Inflammatory macrophage (primary cell): Measurements from ENCODE around the gene RFESD.

ENCODE experiments used
- DNase-seq, 2 donors: peaks; one replicate each; pipeline ENCODE4 v3.0.0-alpha.2; 2020 to 2022
- total RNA-seq, 18 experiments: gene quantifications; one replicate each; lab custom pipeline; 2026; ENCODE audit warnings: mixed read lengths in 6 of 18, inconsistent platforms in 2 of 18; lab: John Stamatoyannopoulos, UW

RFESD gene
- 0.63 to 3.4 (median 1.7) reads per million in 18 experiments for total RNA-seq

DNA sequence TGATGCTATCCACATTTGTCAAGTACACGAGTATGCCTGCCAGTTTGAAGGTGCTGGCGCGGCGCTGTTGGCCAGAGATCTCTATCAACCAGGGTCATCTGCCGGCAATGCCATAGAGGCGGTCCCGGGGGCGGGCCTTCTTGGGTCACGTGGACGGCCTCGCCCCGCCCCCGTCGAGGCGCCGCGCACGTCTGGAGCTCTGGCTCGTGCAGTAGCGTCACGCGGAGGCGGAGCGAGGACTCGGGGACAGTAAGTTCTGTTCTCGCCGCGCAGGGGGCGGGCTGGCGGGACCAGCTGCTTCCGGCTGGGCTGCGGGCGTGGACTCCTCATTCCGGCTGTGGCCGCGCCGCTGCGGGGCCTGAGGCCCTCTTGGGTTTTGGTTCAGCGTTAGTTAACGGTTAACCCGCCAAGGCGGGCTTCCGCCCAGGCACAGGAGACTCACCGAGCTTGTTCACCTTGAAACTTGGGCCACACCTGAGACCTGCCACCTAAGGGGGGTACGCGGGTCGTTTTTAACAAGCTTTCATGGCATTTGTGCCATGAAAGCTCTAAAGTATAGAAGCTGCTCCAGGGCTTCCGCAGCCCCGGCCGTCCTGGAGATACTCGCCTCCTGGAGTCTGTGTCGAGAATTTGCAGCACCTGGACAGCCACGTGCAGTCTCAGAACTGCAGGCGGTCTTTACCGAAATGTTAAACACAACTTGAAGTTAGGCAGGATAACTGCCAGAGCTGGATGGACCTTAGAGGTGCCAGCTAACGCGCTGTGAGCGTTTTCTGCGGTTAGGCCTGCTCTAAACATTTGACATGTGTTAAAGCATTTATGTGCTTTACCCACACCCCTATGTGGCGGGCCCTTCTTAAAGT, at the start of gene RFESD:
TSS of gene RFESD (plus strand) at position 209 of the 863 bp plus-strand sequence. CDS start 5,495 bp downstream, outside the sequence.
- peak; percentile 98 to 99 for DNase-seq

GRCh38 chr5:95599252-95599651, 47.3 kb upstream of the RFESD start:
- no peak for DNase-seq

DNA sequence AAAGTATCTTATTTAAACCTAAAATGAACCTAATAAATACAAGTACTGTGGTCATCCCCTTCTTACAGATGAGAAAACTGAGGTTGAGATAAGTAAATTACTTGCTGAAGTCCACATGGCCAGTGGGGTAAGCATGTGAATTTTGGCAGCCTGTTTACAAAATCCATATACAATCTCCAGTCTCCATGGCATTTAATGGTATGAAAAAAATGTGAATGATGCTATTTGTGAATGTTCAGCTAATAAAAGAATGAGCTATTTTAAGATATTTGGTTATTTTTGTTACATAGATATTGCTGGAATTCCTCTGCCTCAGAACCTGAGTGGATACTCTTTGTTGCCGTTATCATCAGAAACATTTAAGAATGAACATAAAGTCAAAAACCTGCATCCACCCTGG, 46.0 kb upstream of the RFESD start:
- no peak for DNase-seq

- DNase-seq, result no peak
These were observed 40.8 kb upstream of the RFESD start for GRCh38 chr5:95605786-95606185.

DNA sequence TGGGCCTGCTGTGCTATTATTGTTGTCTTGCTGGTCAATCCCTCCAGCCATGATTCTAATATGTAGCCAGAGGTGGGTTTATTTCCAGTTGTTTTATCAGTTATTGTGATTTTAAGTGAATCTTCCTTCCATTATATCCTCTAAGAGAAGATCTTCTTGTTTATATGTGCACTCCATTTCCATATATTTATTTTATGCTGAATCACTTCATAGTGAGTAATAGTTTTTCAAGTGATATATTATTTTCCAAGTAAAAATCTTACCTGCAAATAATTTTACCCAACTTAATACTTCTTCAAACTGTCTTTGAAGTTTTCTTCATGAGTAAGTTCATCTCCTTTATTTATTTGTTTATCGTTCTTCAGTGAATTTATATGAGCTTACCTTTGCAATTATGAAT, 40.2 kb upstream of the RFESD start:
- no peak for DNase-seq

DNA sequence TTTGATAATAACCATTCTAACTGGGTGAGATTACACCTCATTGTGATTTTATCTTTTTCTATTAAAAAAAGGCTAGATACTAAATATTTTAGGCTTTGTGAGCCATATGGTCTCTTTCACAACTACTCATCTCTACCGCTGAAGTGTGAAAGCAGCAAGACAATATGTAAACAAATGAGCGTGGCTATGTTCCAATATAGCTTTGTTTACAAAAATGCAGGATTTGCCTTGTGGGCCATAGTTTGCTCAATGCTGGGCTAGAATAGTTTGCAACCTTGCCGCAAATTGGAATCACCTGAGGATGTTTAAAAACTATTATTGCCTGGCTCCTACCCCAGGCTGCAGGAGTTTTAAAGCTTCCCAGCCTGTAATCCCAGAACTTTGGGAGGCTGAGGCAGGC, 36.9 kb upstream of the RFESD start:
- no peak for DNase-seq

GRCh38 chr5:95610546-95610945, 36.0 kb upstream of the RFESD start:
- no peak for DNase-seq

- no peak for DNase-seq
These were observed 35.2 kb upstream of the RFESD start for GRCh38 chr5:95611396-95611795.

GRCh38 chr5:95613514-95613913, 33.1 kb upstream of the RFESD start:
- DNase-seq, result no peak

- DNase-seq, result no peak
These were observed 31.5 kb upstream of the RFESD start for GRCh38 chr5:95615164-95615467.

DNA sequence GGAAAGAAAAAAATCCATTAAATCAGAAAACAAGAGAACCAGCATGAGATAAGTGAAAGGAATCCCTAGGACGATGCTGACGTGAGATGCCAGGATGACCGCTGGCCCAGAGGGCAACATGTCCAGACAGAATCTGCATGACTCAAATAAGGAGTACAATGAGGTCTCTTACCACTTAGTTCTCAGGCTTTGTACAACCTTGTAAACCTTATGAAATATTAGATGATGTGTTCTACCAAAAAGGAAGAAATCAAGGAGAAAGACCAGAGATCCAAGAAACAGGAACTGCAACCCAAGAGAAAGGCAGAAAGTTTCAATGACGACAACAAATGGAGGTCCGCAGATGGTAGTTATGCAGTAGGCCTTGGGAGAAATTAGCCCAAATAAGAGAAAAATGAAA, 29.5 kb upstream of the RFESD start:
- no peak for DNase-seq

DNA sequence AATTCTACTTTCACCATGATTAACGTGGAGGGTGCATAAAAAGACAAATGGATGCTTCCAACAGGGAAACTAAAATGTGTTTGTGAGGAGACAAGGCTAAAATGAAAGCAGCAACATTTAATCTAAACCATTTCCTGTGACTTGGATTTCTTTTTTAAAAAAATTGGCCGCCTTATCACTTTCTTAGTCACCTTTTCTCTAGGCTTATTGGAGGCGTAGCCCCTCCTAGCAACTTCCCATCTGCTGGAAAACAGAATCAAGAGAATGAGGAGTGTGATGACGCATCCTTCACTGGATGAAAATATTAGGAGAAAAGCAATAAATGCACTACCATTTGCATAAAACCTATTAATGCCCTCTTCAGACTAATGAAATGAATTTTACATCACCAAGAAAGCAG, 27.5 kb upstream of the RFESD start:
- DNase-seq, result no peak

GRCh38 chr5:95619514-95620029, 27.0 kb upstream of the RFESD start:
- DNase-seq, result no peak

GRCh38 chr5:95620030-95620869, 26.3 kb upstream of the RFESD start, which contains the start of gene GPR150:
Gene GPR150 (plus strand): TSS chr5:95620087. CDS start chr5:95620276, 189 bp downstream.
- peak; percentile 62 to 79 for DNase-seq

DNA sequence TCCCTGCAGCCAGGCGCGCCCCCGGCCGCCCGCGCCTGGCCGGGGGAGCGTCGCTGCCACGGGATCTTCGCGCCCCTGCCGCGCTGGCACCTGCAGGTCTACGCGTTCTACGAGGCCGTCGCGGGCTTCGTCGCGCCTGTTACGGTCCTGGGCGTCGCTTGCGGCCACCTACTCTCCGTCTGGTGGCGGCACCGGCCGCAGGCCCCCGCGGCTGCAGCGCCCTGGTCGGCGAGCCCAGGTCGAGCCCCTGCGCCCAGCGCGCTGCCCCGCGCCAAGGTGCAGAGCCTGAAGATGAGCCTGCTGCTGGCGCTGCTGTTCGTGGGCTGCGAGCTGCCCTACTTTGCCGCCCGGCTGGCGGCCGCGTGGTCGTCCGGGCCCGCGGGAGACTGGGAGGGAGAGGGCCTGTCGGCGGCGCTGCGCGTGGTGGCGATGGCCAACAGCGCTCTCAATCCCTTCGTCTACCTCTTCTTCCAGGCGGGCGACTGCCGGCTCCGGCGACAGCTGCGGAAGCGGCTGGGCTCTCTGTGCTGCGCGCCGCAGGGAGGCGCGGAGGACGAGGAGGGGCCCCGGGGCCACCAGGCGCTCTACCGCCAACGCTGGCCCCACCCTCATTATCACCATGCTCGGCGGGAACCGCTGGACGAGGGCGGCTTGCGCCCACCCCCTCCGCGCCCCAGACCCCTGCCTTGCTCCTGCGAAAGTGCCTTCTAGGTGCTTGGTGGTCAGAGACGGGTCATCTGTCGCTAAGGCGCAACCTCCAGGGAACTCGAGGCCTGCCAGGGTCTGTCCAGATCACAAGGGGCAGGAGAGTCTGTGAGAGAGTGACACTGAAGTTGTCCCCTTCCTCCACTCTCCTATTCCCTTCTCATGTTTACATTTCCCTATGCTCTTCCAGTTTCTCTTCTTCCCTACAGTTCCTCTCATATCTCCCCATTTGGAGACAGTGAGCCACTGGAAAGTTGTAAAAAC, 25.4 kb upstream of the RFESD start:
- DNase-seq, result peak in 1 of 2 donors; percentile 34

- DNase-seq, result no peak
These were observed 24.5 kb upstream of the RFESD start for GRCh38 chr5:95621839-95622629.

GRCh38 chr5:95623706-95624105, 22.9 kb upstream of the RFESD start:
- no peak for DNase-seq

DNA sequence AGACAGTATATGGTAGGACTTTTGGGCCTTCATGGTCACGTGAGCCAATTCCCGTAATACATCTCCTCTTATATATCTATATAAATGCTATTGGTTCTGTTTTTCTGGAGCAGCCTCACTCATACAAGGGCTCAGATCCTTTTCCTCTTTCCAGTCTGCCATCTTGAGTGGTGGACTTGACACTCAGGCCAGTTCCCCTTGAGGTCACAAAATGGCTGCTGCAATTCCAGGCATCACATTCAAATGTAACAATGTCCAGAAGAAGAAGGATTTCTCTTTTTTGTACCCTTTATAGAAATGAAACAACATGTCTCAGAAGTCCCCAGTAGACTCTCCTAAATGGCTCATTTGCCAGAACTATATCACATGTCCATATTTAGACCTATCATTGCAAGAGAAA, 22.2 kb upstream of the RFESD start:
- no peak for DNase-seq

DNA sequence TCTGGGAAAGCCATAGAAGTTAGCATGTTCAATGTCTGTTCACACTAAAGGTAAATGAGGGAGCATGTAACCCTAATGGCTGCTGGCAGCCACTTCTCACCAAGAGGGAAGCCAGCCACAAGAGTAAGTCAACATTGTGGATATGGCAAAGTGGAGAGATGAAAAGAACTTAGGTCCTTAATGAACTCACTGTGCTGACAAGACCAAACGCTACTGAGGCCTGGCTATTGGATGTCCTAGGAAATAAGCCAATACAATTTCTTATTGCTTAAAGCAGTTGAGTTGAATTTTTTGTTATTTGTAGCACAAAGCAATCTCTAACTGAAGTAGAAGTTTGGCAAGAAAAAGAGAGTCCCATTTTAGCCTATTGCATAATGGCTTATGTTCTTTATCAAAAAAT, 19.9 kb upstream of the RFESD start:
- DNase-seq, result no peak

GRCh38 chr5:95627971-95628810, 18.4 kb upstream of the RFESD start:
- DNase-seq, result no peak
